SK-N-SH (cell line): ENCODE data around the gene HOXB2. TPM values are rescaled to one million over a fixed set of nuclear protein-coding genes. Genes with fewer than 3 reads are reported as not detected.

Experiments
- CTCF ChIA-PET: fragments of 300-600, 350-600 bp; formaldehyde crosslinking; extraction: SDS; loops from one replicate; lab custom pipeline; 2021; lab: Yijun Ruan, JAX
- POLR2A ChIA-PET: fragments of 350-600 bp; sonication (Branson Sonifier 250); formaldehyde crosslinking; extraction: SDS; loops from one replicate; lab custom pipeline; 2020; ENCODE audit warnings: antibody characterized with exemption, inconsistent platforms; lab: Yijun Ruan, JAX
- DNase-seq: peaks from one replicate; pipeline ENCODE4 v3.0.0; 2012
- H2AFZ ChIP-seq: fragments of 200-600 bp; sonication (generic); 2 replicates; pipeline ENCODE4 v1.8.1; 2016; ENCODE audit warnings: antibody characterized with exemption, mild to moderate bottlenecking, low read depth
- H3F3A ChIP-seq: fragments of 200-600 bp; sonication (generic); replicated peaks from 2 replicates; pipeline ENCODE3; 2016; ENCODE audit warnings: antibody characterized with exemption, mild to moderate bottlenecking; ENCODE audit not compliant: insufficient read depth
- H3K27ac ChIP-seq, 2 experiments: fragments of 200-500 bp in 1 of 2; fragments of 200-600 bp in 1 of 2; sonication (Bioruptor generic) in 1 of 2; sonication (generic), shearing (Covaris generic) in 1 of 2; 2 replicates each; pipeline versions ENCODE4 v1.5.1 to v1.6.1; 2014 to 2016; ENCODE audit warnings: low read depth in 2 of 2, inconsistent platforms in 1 of 2, low read length in 1 of 2, mild to moderate bottlenecking in 1 of 2, mixed read lengths in 1 of 2
- H3K27me3 ChIP-seq: fragments of 200-600 bp; sonication (generic), shearing (Covaris generic); 2 replicates; pipeline ENCODE4 v1.6.1; 2016; ENCODE audit warnings: mixed run types; ENCODE audit not compliant: insufficient read depth
- H3K36me3 ChIP-seq, 2 experiments: fragments of 200-500 bp in 1 of 2; fragments of 200-600 bp in 1 of 2; sonication (Bioruptor generic) in 1 of 2; sonication (generic) in 1 of 2; replicated peaks in 1 of 2; 2 replicates each; pipeline versions ENCODE3 to v1.5.1; 2014 to 2016; ENCODE audit warnings: low read length in 1 of 2, mild to moderate bottlenecking in 1 of 2; ENCODE audit not compliant: insufficient read depth in 2 of 2, control insufficient read depth in 1 of 2
- H3K4me1 ChIP-seq, 2 experiments: fragments of 200-500 bp in 1 of 2; fragments of 200-600 bp in 1 of 2; sonication (Bioruptor generic) in 1 of 2; sonication (generic), shearing (Covaris generic) in 1 of 2; 2 replicates each; pipeline versions ENCODE4 v1.5.1 to v1.6.1; 2014 to 2016; ENCODE audit warnings: low read depth in 1 of 2, low read length in 1 of 2, mixed run types in 1 of 2; ENCODE audit not compliant: insufficient read depth in 2 of 2, control insufficient read depth in 1 of 2
- H3K4me2 ChIP-seq: fragments of 200-600 bp; sonication (generic), shearing (Covaris generic); 2 replicates; pipeline ENCODE4 v1.6.1; 2017; ENCODE audit warnings: mixed run types
- H3K4me3 ChIP-seq, 2 experiments: fragments of 200-500 bp in 1 of 2; fragments of 200-600 bp in 1 of 2; sonication (Bioruptor generic) in 1 of 2; sonication (generic), shearing (Covaris generic) in 1 of 2; 2 replicates each; pipeline versions ENCODE4 v1.5.1 to v1.8.1; 2014 to 2016; ENCODE audit warnings: low read depth in 2 of 2, inconsistent platforms in 1 of 2, low read length in 1 of 2, mild to moderate bottlenecking in 1 of 2, mixed read lengths in 1 of 2, moderate library complexity in 1 of 2
- H3K79me2 ChIP-seq: fragments of 200-600 bp; sonication (generic); 2 replicates; pipeline ENCODE4 v1.8.1; 2017; ENCODE audit warnings: mild to moderate bottlenecking; ENCODE audit not compliant: insufficient read depth
- H3K9ac ChIP-seq: fragments of 200-600 bp; sonication (generic); 2 replicates; pipeline ENCODE4 v1.6.1; 2017; ENCODE audit warnings: mixed run types
- H3K9me2 ChIP-seq: fragments of 200-600 bp; sonication (generic); 2 replicates; pipeline ENCODE4 v1.6.1; 2017; ENCODE audit warnings: mixed run types
- H3K9me3 ChIP-seq: fragments of 200-600 bp; sonication (generic); 2 replicates; pipeline ENCODE4 v1.6.1; 2017; ENCODE audit warnings: mixed run types, mild to moderate bottlenecking, moderate library complexity
- H4K20me1 ChIP-seq: fragments of 200-600 bp; sonication (generic); 2 replicates; pipeline ENCODE4 v1.6.1; 2017; ENCODE audit warnings: mild to moderate bottlenecking, mixed run types; ENCODE audit not compliant: insufficient read depth
- CHD2 ChIP-seq: fragments of 150-350 bp; IDR thresholded peaks from 2 replicates; pipeline ENCODE4 v1.6.1; 2018; ENCODE audit warnings: low read length; ENCODE audit not compliant: partially characterized antibody
- CTCF ChIP-seq: fragments of 200-600 bp; sonication (generic); IDR thresholded peaks from 2 replicates; pipeline ENCODE4 v1.6.1; 2017; ENCODE audit warnings: antibody characterized with exemption, mild to moderate bottlenecking, moderate library complexity
- ELF1 ChIP-seq: IDR thresholded peaks from 2 replicates; pipeline ENCODE4 v1.4.0; 2012
- EP300 ChIP-seq, 2 experiments: IDR thresholded peaks; 2 replicates each; pipeline versions ENCODE4 v1.4.0 to v1.6.1; 2012; ENCODE audit warnings: borderline replicate concordance in 1 of 2, low read depth in 1 of 2, low read length in 1 of 2
- FOXJ3 ChIP-seq: sonication (generic); formaldehyde crosslinking; IDR thresholded peaks from 2 replicates; pipeline ENCODE4 v1.5.1; 2020; ENCODE audit warnings: mild to moderate bottlenecking, missing genetic modification reagents
- FOXM1 ChIP-seq: IDR thresholded peaks from 2 replicates; pipeline ENCODE4 v1.4.0; 2012; ENCODE audit warnings: low read depth, mild to moderate bottlenecking
- GABPA ChIP-seq: IDR thresholded peaks from 2 replicates; pipeline ENCODE4 v1.4.0; 2012; ENCODE audit warnings: low read depth, mild to moderate bottlenecking
- IRF3 ChIP-seq: fragments of 150-350 bp; IDR thresholded peaks from 2 replicates; pipeline ENCODE4 v1.6.1; 2016; ENCODE audit warnings: mild to moderate bottlenecking, low read depth, low read length
- MEF2A ChIP-seq: IDR thresholded peaks from 2 replicates; pipeline ENCODE4 v1.4.0; 2012; ENCODE audit warnings: low read depth, borderline replicate concordance
- MXI1 ChIP-seq: IDR thresholded peaks from 2 replicates; pipeline ENCODE4 v1.6.1; 2012; ENCODE audit warnings: mild to moderate bottlenecking, low read depth, low read length, improper control_type of control experiment
- PBX3 ChIP-seq: IDR thresholded peaks from 2 replicates; pipeline ENCODE4; 2012
- POLR2AphosphoS5 ChIP-seq: IDR thresholded peaks from 2 replicates; pipeline ENCODE4 v1.6.1; 2012; ENCODE audit warnings: low read depth, low read length
- RAD21 ChIP-seq: IDR thresholded peaks from 2 replicates; pipeline ENCODE4 v1.6.1; 2012; ENCODE audit warnings: mild to moderate bottlenecking, low read length
- RXRA ChIP-seq: IDR thresholded peaks from 2 replicates; pipeline ENCODE4 v1.4.0; 2012; ENCODE audit warnings: low read depth, mild to moderate bottlenecking, borderline replicate concordance
- TCF12 ChIP-seq: IDR thresholded peaks from 2 replicates; pipeline ENCODE4 v1.4.0; 2012
- TEAD4 ChIP-seq: IDR thresholded peaks from 2 replicates; pipeline ENCODE4 v1.4.0; 2012; ENCODE audit warnings: mild to moderate bottlenecking, borderline replicate concordance; ENCODE audit not compliant: insufficient read depth
- USF2 ChIP-seq: fragments of 150-350 bp; IDR thresholded peaks from 2 replicates; pipeline ENCODE4 v1.6.1; 2017; ENCODE audit warnings: antibody characterized with exemption, low read length, low read depth, borderline replicate concordance
- ZBTB33 ChIP-seq: IDR thresholded peaks from 2 replicates; pipeline ENCODE4 v1.4.0; 2012; ENCODE audit warnings: low read depth, borderline replicate concordance
- WGBS: methylation state at CpG from one replicate; pipeline ENCODE4 v1.1.6; 2017; ENCODE audit warnings: low lambda C conversion rate; 5-methylcytosine and 5-hydroxymethylcytosine counted together
- polyA plus RNA-seq, 3 experiments: library from polyadenylated mRNA; depleted of rRNA; stranded (reverse); fragments of >200 nt; gene quantifications; 2 replicates each; pipeline ENCODE4 v1.2.3, GENCODE V29; 2012

Gene HOXB2
- polyA plus RNA-seq, 1 of the 3 experiments (the other 2 are of a cell fraction), result 1.9 TPM

GRCh38 chr17:48513097-48513496, 31.8 kb downstream of the HOXB2 start (continued):
- no peak for TF ChIP-seq RXRA
- TF ChIP-seq FOXJ3 (CRISPR knock-in tag), result no peak
- no peak for TF ChIP-seq GABPA
- no peak for TF ChIP-seq ZBTB33
- TF ChIP-seq RAD21, result no peak
- TF ChIP-seq MEF2A, result no peak
- no peak for TF ChIP-seq TCF12
- no peak for TF ChIP-seq IRF3

GRCh38 chr17:48510761-48511604, 33.9 kb downstream of the HOXB2 start:
- H3F3A ChIP-seq, result no peaks in the 10 kb centered on the region
- no peak overlapping the region for H2AFZ ChIP-seq
- TF ChIP-seq IRF3, result no peak
- no peak for TF ChIP-seq FOXJ3 (CRISPR knock-in tag)
- TF ChIP-seq ZBTB33, result no peak
- TF ChIP-seq USF2, result no peak
- TF ChIP-seq POLR2AphosphoS5, result no peak
- no peak for TF ChIP-seq TCF12
- TF ChIP-seq ELF1, result no peak
- no peak for TF ChIP-seq CHD2
- TF ChIP-seq EP300 (IDR thresholded peaks at IDR 0.05; ENCODE audit: borderline replicate concordance in 1 of 2, low read depth in 1 of 2, low read length in 1 of 2), result no peak
- no peak for TF ChIP-seq TEAD4
- TF ChIP-seq PBX3, result no peak
- no peak for TF ChIP-seq FOXM1
- no peak for TF ChIP-seq CTCF
- TF ChIP-seq MXI1, result no peak
- no peaks in the 10 kb centered on the region for H3K79me2 ChIP-seq
- no peaks in the 10 kb centered on the region for H3K9me3 ChIP-seq
- H3K27ac ChIP-seq, result no peak overlapping the region
- H4K20me1 ChIP-seq, result no peaks in the 10 kb centered on the region
- peaks cover 81% of the 10 kb centered on the region for H3K27me3 ChIP-seq
- no peaks in the 10 kb centered on the region for H3K4me1 ChIP-seq
- H3K4me2 ChIP-seq, result no peak overlapping the region
- H3K4me3 ChIP-seq, result no peak overlapping the region
- no peaks in the 10 kb centered on the region for H3K9me2 ChIP-seq
- POLR2A ChIA-PET, result no interaction called here
- WGBS, result 22% methylated on average over 7 of the region's 7 CpGs
- no peak for DNase-seq
- no peaks in the 10 kb centered on the region for H3K36me3 ChIP-seq
- CTCF ChIA-PET, result interaction anchor here (0.7 kb wide), 1 partner anchor 9 kb away, joined by 3 read pairs; no protein-coding TSS in a partner anchor
- no peak overlapping the region for H3K9ac ChIP-seq
